HG02759 (cell line): Measurements from ENCODE around the gene DAPK3.
A peak's percentile ranks its signal among the peaks of the same experiment; 100 is the strongest.
"Not testable (repeated sequence)": the region's sequence is repeated elsewhere in the genome, so short reads cannot be mapped to it uniquely, and the experiment has no call there.

Experiments used
- ATAC-seq: cut with Tn5 transposase; IDR thresholded peaks from one replicate; pipeline ENCODE4 v1.9.1; 2021; ENCODE audit warnings: mild to moderate bottlenecking, moderate library complexity; ENCODE audit not compliant: unreplicated experiment

Gene DAPK3

DNA sequence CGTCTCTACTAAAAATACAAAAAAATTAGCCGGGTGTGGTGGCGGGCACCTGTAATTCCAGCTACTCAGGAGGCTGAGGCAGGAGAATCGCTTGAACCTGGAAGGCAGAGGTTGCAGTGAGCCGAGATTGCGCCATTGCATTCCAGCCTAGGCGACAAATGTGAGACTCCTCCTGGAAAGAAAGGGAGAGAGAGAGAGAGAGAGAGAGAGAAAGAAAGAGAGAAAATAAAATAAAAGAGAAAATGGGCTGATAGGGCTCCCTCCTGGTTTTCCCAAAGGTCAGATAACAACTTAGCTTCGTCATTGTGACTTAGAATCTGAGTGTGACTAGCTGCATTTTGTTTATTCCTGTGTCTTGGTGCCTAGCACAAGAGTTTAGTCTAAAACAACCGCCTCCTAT is 34.5 kb upstream of the DAPK3 start:
- ATAC-seq = not testable (repeated sequence)

GRCh38 chr19:4000798-4001197 is 29.9 kb upstream of the DAPK3 start:
- ATAC-seq = not testable (repeated sequence)

GRCh38 chr19:3998667-3999412 is 27.9 kb upstream of the DAPK3 start:
- ATAC-seq = not testable (repeated sequence)

- no peak for ATAC-seq
These were observed 24.7 kb upstream of the DAPK3 start for GRCh38 chr19:3995607-3996006.

- ATAC-seq = no peak
These were observed 19.9 kb upstream of the DAPK3 start for GRCh38 chr19:3990815-3991117.

GRCh38 chr19:3987619-3988371 is 16.9 kb upstream of the DAPK3 start:
- ATAC-seq = no peak

DNA sequence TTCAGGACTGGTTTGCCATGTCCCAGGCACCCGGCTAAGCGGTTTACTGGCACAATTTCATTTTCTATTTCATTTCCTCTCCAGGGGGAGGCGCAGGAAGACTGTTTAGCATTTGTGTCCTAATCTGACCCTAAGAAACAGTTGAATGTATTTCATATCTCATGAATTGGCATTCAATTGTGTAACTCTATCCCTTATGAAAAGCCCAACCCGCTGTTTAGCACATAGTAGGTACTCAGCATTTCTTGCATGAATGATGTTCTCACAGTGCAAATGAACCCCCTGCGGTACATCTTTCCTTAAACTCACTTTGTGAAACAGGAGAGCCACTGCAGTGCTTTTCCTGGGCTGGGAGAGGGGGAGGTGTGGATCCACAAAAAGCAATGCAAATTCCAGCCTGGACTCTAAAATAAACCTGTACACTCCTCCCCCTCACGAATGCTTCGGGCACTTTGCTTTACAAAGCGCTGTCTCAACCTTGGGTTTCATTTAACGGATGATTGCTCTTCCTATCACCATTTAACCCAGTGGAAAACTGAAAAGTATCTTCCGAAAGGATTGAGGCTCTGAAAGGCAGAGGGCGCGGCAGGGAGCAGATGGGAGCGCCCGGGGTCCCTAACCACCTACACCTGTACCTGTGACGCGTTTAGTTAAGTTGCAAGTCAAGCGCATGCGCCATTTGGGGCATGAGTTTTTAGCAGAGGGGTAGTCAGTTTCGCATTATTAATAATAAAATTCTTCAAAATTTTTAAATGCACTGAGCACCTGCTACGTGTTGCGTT is 15.6 kb upstream of the DAPK3 start:
- no peak for ATAC-seq

DNA sequence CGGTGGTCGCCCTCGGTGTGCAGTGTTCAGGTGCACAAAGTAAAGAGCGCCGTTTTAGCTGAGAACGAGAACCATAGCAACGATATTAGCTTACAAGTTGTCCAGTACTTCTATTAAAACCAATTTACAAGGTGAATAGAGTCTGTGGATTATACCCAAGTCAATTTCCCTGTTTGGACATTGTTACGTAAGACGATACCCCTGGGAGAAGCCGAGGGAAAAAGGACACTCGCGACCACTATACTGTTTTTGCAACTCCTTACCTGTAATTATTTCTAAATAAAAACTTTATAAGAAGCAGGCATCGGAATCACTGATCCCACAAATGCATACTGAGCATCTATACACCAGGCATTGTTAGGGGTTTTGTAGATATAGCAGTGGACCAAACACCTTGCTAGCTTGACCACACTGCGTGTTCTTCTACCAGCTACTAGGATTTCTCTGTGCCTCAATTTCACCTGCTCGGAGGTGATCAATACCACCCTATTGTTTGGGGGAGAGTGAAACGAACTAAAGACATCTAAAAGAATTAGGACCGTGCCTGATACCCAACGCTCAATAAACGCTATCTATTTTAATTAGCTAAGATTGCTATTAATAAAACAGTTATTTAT is 14.9 kb upstream of the DAPK3 start:
- no peak for ATAC-seq

- peak; percentile 53 for ATAC-seq
These were observed 14.2 kb upstream of the DAPK3 start, which contains the start of gene EEF2 for GRCh38 chr19:3984908-3985642. EEF2 (minus strand) TSS chr19:3985463; CDS start chr19:3985380, 83 bp downstream.

GRCh38 chr19:3984584-3984907 is 13.6 kb upstream of the DAPK3 start:
- no peak for ATAC-seq

DNA sequence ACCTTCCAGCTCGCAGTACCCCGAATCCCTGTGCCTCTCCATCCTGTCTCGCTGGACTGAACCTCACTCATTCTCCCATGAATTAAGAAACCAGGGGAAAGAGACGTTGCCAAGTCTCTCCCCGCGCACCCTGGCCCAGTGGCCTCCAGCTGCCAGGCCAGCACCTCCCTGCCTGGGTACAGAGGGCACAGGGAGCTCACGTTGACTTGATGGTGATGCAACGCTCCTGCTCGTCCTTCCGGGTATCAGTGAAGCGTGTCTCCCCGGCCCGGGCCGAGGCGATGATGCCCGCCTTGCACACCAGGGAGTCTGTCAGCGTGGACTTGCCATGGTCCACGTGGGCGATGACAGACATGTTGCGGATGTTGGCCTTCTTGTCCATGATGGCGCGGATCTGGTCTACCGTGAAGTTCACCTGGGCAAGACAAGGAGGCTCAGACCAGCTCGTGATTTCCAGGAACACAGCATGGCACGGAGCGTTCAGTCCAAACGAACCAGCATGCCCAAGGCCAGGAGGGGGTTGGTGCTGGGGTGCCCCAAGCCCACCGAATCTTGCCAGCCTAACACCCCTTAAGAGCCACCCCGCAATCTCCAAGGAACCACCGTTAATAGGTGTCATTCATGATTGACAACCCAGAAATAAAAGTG is 13.2 kb upstream of the DAPK3 start:
- ATAC-seq = no peak

DNA sequence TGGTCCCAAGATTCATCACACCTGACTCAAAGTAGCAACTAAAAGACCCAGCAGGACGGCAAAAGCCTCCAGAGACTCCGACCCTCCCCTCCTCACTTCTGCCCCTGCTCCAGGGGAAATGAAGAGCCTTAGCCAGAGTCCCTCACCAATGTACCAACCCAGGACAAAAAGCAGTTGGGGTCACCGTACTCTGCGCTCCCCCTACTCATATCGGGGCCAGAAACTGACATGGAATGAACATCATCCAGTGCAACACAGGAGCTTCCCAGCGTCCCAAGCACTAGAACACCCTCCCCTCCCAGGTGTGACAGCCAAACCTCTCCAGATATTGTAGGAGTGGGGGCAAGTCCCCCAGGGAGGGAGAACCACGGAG is 12.6 kb upstream of the DAPK3 start:
- ATAC-seq = no peak

GRCh38 chr19:3982701-3983541 is 12.0 kb upstream of the DAPK3 start:
- no peak for ATAC-seq

GRCh38 chr19:3981736-3982681 is 11.1 kb upstream of the DAPK3 start:
- ATAC-seq = no peak

GRCh38 chr19:3981373-3981735 is 10.5 kb upstream of the DAPK3 start:
- ATAC-seq = no peak

- ATAC-seq = no peak
These were observed 9.7 kb upstream of the DAPK3 start for GRCh38 chr19:3980353-3981251.

GRCh38 chr19:3979674-3980352 is 8.9 kb upstream of the DAPK3 start:
- no peak for ATAC-seq
